Measurements from ENCODE around the gene CCT7.

CCT7 gene

DNA sequence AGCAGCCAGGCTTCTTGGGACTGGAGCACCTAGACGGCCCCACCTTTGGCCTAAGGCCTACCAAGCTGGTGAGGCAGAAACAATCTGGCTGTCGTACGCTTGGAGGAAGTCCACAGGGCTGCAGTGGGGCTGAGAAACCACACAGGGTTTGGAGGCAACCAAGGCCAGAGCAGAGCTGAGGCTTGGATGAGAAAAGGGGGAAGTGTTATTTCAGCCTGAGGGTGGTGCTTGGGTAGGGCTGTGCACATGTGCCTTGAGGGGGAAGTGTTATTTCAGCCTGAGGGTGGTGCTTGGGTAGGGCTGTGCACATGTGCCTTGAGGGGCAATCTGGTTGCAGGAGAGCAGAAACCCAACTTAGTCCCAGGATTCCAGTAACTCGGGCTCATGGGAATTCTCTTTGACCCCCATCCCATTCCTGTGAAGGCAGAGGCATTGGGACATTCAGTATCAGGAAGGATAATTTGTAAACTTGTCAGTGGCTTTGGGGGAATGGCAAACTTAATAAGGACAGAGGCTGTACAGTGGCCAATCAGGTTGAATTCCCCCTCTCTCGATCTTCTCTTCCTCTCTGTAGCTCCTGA lies 51.1 kb downstream of the CCT7 start:
- TF ChIP-seq CTCF (IDR thresholded peaks at IDR 0.05; ENCODE audit: low read depth, low read length, missing control alignments): no peak
- no peak for DNase-seq (ENCODE audit: extremely low read depth, low read depth)
- H3K4me3 ChIP-seq (replicated peaks; ENCODE audit: low read depth, low read length): peak overlapping the region; percentile 62

- DNase-seq (ENCODE audit: extremely low read depth, low read depth): no peak
- no peak for TF ChIP-seq CTCF (IDR thresholded peaks at IDR 0.05; ENCODE audit: low read depth, low read length, missing control alignments)
- no peak overlapping the region for H3K4me3 ChIP-seq (replicated peaks; ENCODE audit: low read depth, low read length)
These were observed 52.1 kb downstream of the CCT7 start for GRCh38 chr2:73286134-73286655.

GRCh38 chr2:73289304-73289703 lies 55.2 kb downstream of the CCT7 start:
- H3K4me3 ChIP-seq (replicated peaks; ENCODE audit: low read depth, low read length): no peak overlapping the region
- TF ChIP-seq CTCF (IDR thresholded peaks at IDR 0.05; ENCODE audit: low read depth, low read length, missing control alignments): no peak
- no peak for DNase-seq (ENCODE audit: extremely low read depth, low read depth)

DNA sequence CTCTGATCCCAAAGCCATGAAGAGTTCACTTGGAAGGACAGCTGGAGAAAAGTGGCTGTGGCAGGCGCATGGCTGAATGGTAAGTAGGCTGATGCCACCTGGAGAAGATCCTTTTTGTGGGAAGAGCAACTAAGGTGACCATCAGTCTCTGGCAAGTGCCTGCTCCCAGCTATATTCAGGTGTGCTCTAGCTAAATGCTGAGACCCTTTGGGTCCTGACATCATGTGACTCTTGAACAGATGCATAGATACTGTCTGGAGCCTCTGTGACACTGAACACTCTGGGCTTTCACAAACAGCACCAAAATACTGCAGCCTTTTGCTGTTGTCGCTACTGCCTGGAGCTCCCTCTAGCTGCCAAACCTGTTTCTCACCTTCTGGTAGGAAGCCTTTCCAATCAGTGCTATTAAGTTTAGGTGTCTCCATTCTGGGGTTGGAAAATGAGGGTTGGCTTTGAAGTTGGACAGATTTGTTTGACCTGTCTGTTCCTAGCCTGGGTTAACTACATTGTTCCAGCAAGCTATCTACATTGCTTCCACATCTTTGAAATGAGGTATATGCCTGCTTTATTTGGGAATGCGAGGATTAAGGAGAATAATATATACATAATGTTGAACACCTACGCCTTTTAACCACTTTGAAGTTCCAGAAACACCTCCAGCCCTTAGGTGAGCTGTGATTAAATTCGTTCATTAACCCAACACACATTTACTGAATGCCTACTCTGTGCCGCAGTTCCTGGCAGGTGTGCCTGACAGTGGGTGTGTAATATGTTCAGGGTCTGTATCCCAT lies 56.1 kb downstream of the CCT7 start:
- peak; percentile 72 for TF ChIP-seq CTCF (IDR thresholded peaks at IDR 0.05; ENCODE audit: low read depth, low read length, missing control alignments)
- H3K4me3 ChIP-seq (replicated peaks; ENCODE audit: low read depth, low read length): no peak overlapping the region
- DNase-seq (ENCODE audit: extremely low read depth, low read depth): no peak

DNA sequence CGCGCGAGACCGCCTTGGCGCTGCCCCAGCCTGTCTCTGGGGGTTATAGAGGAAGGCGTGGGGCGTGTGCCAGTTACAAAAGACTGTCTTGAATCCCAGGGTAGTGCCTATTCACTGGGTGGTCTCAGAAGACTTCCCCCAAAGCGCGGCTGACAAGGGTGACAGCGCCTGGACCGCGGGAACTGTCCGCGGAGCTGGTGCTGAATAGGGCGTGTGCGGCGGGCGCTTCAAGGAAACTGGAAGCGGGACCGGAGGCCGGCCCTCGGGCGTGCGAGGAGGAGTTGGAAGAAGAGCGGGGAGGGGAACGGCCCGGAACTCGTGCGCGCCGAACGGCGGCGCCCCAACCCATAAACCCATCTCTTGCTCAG lies 57.0 kb downstream of the CCT7 start:
- no peak for TF ChIP-seq CTCF (IDR thresholded peaks at IDR 0.05; ENCODE audit: low read depth, low read length, missing control alignments)
- no peak overlapping the region for H3K4me3 ChIP-seq (replicated peaks; ENCODE audit: low read depth, low read length)
- no peak for DNase-seq (ENCODE audit: extremely low read depth, low read depth)

DNA sequence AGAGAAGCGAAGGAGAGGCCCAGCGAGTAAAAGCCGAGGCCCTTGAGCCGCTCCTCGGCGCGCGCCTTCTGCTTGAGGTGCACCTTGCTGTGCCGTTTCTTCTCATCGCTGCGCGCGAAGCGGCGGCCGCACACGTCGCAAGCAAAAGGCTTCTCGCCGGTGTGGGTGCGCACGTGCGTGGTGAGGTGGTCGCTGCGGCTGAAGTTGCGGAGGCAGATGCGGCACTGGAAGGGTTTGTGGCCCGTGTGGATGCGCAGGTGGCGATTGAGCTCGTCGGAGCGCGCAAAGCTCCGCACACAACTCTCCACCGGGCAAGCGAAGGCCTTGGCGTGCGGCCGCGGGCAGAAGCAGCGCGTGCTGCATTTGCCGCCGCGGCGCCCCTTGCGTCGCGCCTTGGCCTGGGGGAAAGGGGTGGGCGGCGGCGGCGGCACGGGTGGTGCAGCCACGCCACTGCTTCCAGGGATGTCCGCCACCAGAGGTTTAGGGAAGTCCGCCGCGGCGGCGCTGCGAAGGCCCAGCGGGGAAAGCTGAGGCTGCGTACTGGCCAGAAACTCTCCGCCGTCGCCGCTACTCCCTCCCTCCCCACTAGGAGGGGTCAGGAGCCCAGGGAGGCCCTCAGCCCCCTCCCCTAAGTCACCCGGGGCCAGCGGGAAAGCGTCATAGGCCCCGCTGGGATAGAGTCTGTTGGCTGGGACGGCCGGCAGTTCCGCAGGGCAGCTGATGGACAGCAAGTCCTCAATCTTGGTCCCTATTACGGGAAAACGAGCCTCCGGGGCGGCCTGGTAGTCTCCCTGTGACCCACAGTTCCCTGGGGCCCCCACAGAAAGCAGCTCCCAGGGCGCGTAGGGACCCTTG lies 57.6 kb downstream of the CCT7 start:
- no peak for DNase-seq (ENCODE audit: extremely low read depth, low read depth)
- H3K4me3 ChIP-seq (replicated peaks; ENCODE audit: low read depth, low read length): no peak overlapping the region
- no peak for TF ChIP-seq CTCF (IDR thresholded peaks at IDR 0.05; ENCODE audit: low read depth, low read length, missing control alignments)

Data from HFF-Myc (cell line).